T-cell (primary cell): Measurements from ENCODE around the gene SGTA. TPM values are rescaled to one million over a fixed set of nuclear protein-coding genes. Genes with fewer than 3 reads are reported as not detected.

Experiments
- ATAC-seq, 4 experiments: fragments of 200-7000 bp in 3 of 4; fragments of 150-1000 bp in 1 of 4; cut with Tn5 transposase; replicated peaks in 1 of 4; 1 replicate in 3 of 4; 2 replicates in 1 of 4; pipeline ENCODE4 v1.10.0; 2021; ENCODE audit warnings: moderate library complexity in 3 of 4, mild to moderate bottlenecking in 2 of 4, moderate number of reproducible peaks in 1 of 4
- CTCF ChIA-PET, 2 donors: fragments of 300-600 bp; sonication (Branson Sonifier 250); formaldehyde crosslinking; loops; one replicate each; lab custom pipeline; 2022; ENCODE audit warnings: antibody characterized with exemption in 2 of 2; lab: Charles Lee
- POLR2A ChIA-PET, 2 donors: fragments of 300-600 bp; sonication (Branson Sonifier 250); formaldehyde crosslinking; loops; one replicate each; lab custom pipeline; 2022; ENCODE audit warnings: antibody characterized with exemption in 2 of 2; lab: Charles Lee
- DNase-seq, 35 experiments: peaks; one replicate each; pipeline versions ENCODE4 v3.0.0 to v3.0.0-alpha.2; 2013 to 2023
- H3K27ac ChIP-seq: one replicate; pipeline ENCODE4 v1.5.1; 2013; ENCODE audit warnings: low read length
- H3K27me3 ChIP-seq, 2 experiments: replicated peaks in 1 of 2; 1 replicate in 1 of 2; 2 replicates in 1 of 2; pipeline versions ENCODE4 v1.6.1 to v1.7.0; 2013; ENCODE audit warnings: low read length in 1 of 2, mixed read lengths in 1 of 2; ENCODE audit not compliant: control insufficient read depth in 2 of 2, insufficient read depth in 2 of 2; ENCODE audit errors: extremely low read depth in 1 of 2
- H3K36me3 ChIP-seq, 2 donors: 1 replicate in 1 of 2; 2 replicates in 1 of 2; pipeline versions ENCODE4 v1.6.1 to v1.7.0; 2013; ENCODE audit warnings: low read length in 1 of 2; ENCODE audit not compliant: control insufficient read depth in 2 of 2, insufficient read depth in 1 of 2; ENCODE audit errors: extremely low read depth in 1 of 2
- H3K4me1 ChIP-seq, 2 experiments: 1 replicate in 1 of 2; 2 replicates in 1 of 2; pipeline versions ENCODE4 v1.6.1 to v1.7.0; 2013; ENCODE audit warnings: low read length in 2 of 2, mixed read lengths in 1 of 2; ENCODE audit not compliant: insufficient read depth in 2 of 2, control insufficient read depth in 1 of 2; ENCODE audit errors: extremely low read depth in 1 of 2
- H3K4me3 ChIP-seq, 2 donors: 1 replicate in 1 of 2; 2 replicates in 1 of 2; pipeline versions ENCODE4 v1.5.1 to v1.7.0; 2013; ENCODE audit warnings: mild to moderate bottlenecking in 2 of 2, low read length in 1 of 2, moderate library complexity in 1 of 2; ENCODE audit not compliant: control insufficient read depth in 1 of 2; ENCODE audit errors: extremely low read depth in 1 of 2
- H3K9me3 ChIP-seq: 2 replicates; pipeline ENCODE4 v1.7.0; 2013
- H3K27ac Mint-ChIP-seq, 2 donors: one replicate each; pipeline ENCODE4 v1.8.0; 2020 to 2021; ENCODE audit warnings: mild to moderate bottlenecking in 2 of 2, mixed read lengths in 2 of 2
- H3K27me3 Mint-ChIP-seq, 2 donors: one replicate each; pipeline ENCODE4 v1.8.0; 2021 to 2022; ENCODE audit warnings: mixed read lengths in 2 of 2
- H3K36me3 Mint-ChIP-seq: one replicate; pipeline ENCODE4 v1.8.0; 2021; ENCODE audit warnings: mixed read lengths
- H3K4me1 Mint-ChIP-seq, 3 donors: one replicate each; pipeline ENCODE4 v1.8.0; 2020 to 2022; ENCODE audit warnings: mixed read lengths in 3 of 3, mild to moderate bottlenecking in 1 of 3
- H3K4me3 Mint-ChIP-seq, 3 donors: one replicate each; pipeline ENCODE4 v1.8.0; 2020 to 2022; ENCODE audit warnings: mild to moderate bottlenecking in 3 of 3, mixed read lengths in 3 of 3, moderate library complexity in 3 of 3
- H3K9me3 Mint-ChIP-seq, 3 donors: one replicate each; pipeline ENCODE4 v1.8.0; 2020 to 2022; ENCODE audit warnings: mixed read lengths in 3 of 3
- WGBS: methylation state at CpG from one replicate; pipeline ENCODE4 v1.1.5; 2013; ENCODE audit warnings: missing lambda C conversion rate; ENCODE audit not compliant: insufficient coverage; 5-methylcytosine and 5-hydroxymethylcytosine counted together
- total RNA-seq, 35 experiments: library from RNA in 6 of 35; stranded (reverse) in 6 of 35; fragments of 120-200 nt in 1 of 35; gene quantifications; one replicate each; pipeline versions ENCODE4 v1.2.1 to v1.2.4 and lab custom pipeline; 2013 to 2026

Gene SGTA
- total RNA-seq, 5 donors from 2014 or later (not counting 1 experiment from before 2014, with no cell fraction given): 28.9 to 42.5 (median 36.7) TPM

- Histone ChIP-seq H3K27me3 (peaks cover 0 to 13% of the 10 kb centered on the region in 2 experiments), H3K36me3 (peaks cover 8 to 15% of the 10 kb centered on the region in 2 donors), H3K4me3 (no peak overlapping the region), H3K9me3 (no peaks in the 10 kb centered on the region), H3K27ac (no peak overlapping the region), H3K4me1 (peaks cover 0 to 7% of the 10 kb centered on the region in 2 experiments)
- Mint-ChIP-seq H3K9me3 (no peaks in the 10 kb centered on the region), H3K36me3 (peaks cover 4% of the 10 kb centered on the region), H3K4me1 (no peaks in the 10 kb centered on the region), H3K27me3 (no peaks in the 10 kb centered on the region), H3K4me3 (no peak overlapping the region), H3K27ac (no peak overlapping the region)
- ChIA-PET POLR2A (no interaction called here), CTCF (interaction anchor here in 1 of 2 donors (2.2 kb wide), 1 partner anchor 102 kb away, joined by 17 read pairs; no protein-coding TSS in a partner anchor)
- ATAC-seq: no peak
- DNase-seq: no peak
- WGBS: 78% methylated on average over 13 of the region's 17 CpGs
These were observed 32.1 kb downstream of the SGTA start for GRCh38 chr19:2750808-2751437.

GRCh38 chr19:2747349-2747748, 35.7 kb downstream of the SGTA start:
- 93% methylated on average over 3 of the region's 7 CpGs for WGBS

GRCh38 chr19:2744113-2744512, 39.0 kb downstream of the SGTA start:
- Mint-ChIP-seq H3K4me3 (no peak overlapping the region), H3K27me3 (peaks cover 17 to 18% of the 10 kb centered on the region in 2 donors), H3K4me1 (peaks cover 4 to 9% (median 7%) of the 10 kb centered on the region in 3 donors), H3K27ac (no peak overlapping the region), H3K36me3 (no peaks in the 10 kb centered on the region), H3K9me3 (no peaks in the 10 kb centered on the region)
- H3K9me3 ChIP-seq: no peaks in the 10 kb centered on the region
- CTCF ChIA-PET: no interaction called here
- no peak overlapping the region for H3K4me3 ChIP-seq
- ATAC-seq: no peak
- no peaks in the 10 kb centered on the region for H3K36me3 ChIP-seq
- WGBS: 43% methylated on average over 1 of the region's 4 CpGs
- H3K27ac ChIP-seq: no peak overlapping the region
- peaks cover 0 to 14% of the 10 kb centered on the region in 2 experiments for H3K4me1 ChIP-seq
- DNase-seq: no peak
- H3K27me3 ChIP-seq: peaks cover 0 to 21% of the 10 kb centered on the region in 2 experiments
- POLR2A ChIA-PET: interaction anchor here in 1 of 2 donors (1.3 kb wide), 1 partner anchor 31 kb away, joined by 15 read pairs; no protein-coding TSS in a partner anchor

More at GRCh38 chr19:2747349-2747748, 35.7 kb downstream of the SGTA start:
- Histone ChIP-seq H3K27me3 (peaks cover 0 to 13% of the 10 kb centered on the region in 2 experiments), H3K27ac (no peak overlapping the region), H3K9me3 (no peaks in the 10 kb centered on the region), H3K4me3 (no peak overlapping the region), H3K36me3 (no peaks in the 10 kb centered on the region), H3K4me1 (peaks cover 0 to 7% of the 10 kb centered on the region in 2 experiments)
- POLR2A ChIA-PET: no interaction called here
- CTCF ChIA-PET: no interaction called here
- no peak overlapping the region for H3K27ac Mint-ChIP-seq
- H3K27me3 Mint-ChIP-seq: peaks cover 13% of the 10 kb centered on the region in 2 donors
- no peak overlapping the region for H3K4me3 Mint-ChIP-seq
- H3K4me1 Mint-ChIP-seq: no peaks in the 10 kb centered on the region
- ATAC-seq (no peak), DNase-seq (no peak)
- no peaks in the 10 kb centered on the region for H3K36me3 Mint-ChIP-seq
- no peaks in the 10 kb centered on the region for H3K9me3 Mint-ChIP-seq

- Histone ChIP-seq H3K27ac (no peak overlapping the region), H3K27me3 (peaks cover 0 to 15% of the 10 kb centered on the region in 2 experiments), H3K9me3 (no peaks in the 10 kb centered on the region), H3K36me3 (no peaks in the 10 kb centered on the region), H3K4me3 (no peak overlapping the region), H3K4me1 (peaks cover 0 to 21% of the 10 kb centered on the region in 2 experiments)
- 88% methylated on average over 5 of the region's 8 CpGs for WGBS
- Mint-ChIP-seq H3K4me1 (peaks cover 13 to 15% (median 14%) of the 10 kb centered on the region in 3 donors), H3K9me3 (no peaks in the 10 kb centered on the region), H3K27me3 (peaks cover 17 to 18% of the 10 kb centered on the region in 2 donors), H3K27ac (no peak overlapping the region), H3K4me3 (no peak overlapping the region), H3K36me3 (no peaks in the 10 kb centered on the region)
- DNase-seq (no peak), ATAC-seq (no peak)
- POLR2A ChIA-PET: no interaction called here
- CTCF ChIA-PET: no interaction called here
These were observed 40.0 kb downstream of the SGTA start for GRCh38 chr19:2743099-2743498.

GRCh38 chr19:2740314-2740656, 42.8 kb downstream of the SGTA start:
- WGBS: 50% methylated on average over 2 of the region's 13 CpGs
- ChIA-PET CTCF (no interaction called here), POLR2A (no interaction called here)
- Histone ChIP-seq H3K27me3 (peaks cover 0 to 9% of the 10 kb centered on the region in 2 experiments), H3K9me3 (no peaks in the 10 kb centered on the region), H3K27ac (no peak overlapping the region), H3K4me3 (no peak overlapping the region), H3K36me3 (peaks cover 7 to 16% of the 10 kb centered on the region in 2 donors), H3K4me1 (peaks cover 0 to 22% of the 10 kb centered on the region in 2 experiments)
- Mint-ChIP-seq H3K27ac (no peak overlapping the region), H3K27me3 (peaks cover 13 to 15% of the 10 kb centered on the region in 2 donors), H3K36me3 (peaks cover 15% of the 10 kb centered on the region), H3K4me3 (peak overlapping the region; percentile 79 to 86 (median 84)), H3K4me1 (peaks cover 16 to 23% (median 19%) of the 10 kb centered on the region in 3 donors), H3K9me3 (no peaks in the 10 kb centered on the region)
- ATAC-seq: peak in 1 of 4 experiments; percentile 9
- DNase-seq: no peak

- ChIA-PET POLR2A (interaction anchor here in 1 of 2 donors (1.0 kb wide), 1 partner anchor 264 kb away, joined by 3 read pairs; the partner anchor contains the start of gene GADD45B), CTCF (no interaction called here)
- ATAC-seq: peak; percentile 100
- Mint-ChIP-seq H3K4me1 (peaks cover 18 to 24% (median 19%) of the 10 kb centered on the region in 3 donors), H3K27me3 (peaks cover 13 to 15% of the 10 kb centered on the region in 2 donors), H3K9me3 (no peaks in the 10 kb centered on the region), H3K27ac (peak within 1 kb of the TSS in 1 of 2 donors; percentile 39), H3K36me3 (peaks cover 16% of the 10 kb centered on the region), H3K4me3 (peak within 1 kb of the TSS; percentile 79 to 86 (median 84))
- peak; percentile 95 to 99 (median 98) for DNase-seq
- Histone ChIP-seq H3K4me3 (peak within 1 kb of the TSS; percentile 68 to 88), H3K27ac (peak within 1 kb of the TSS; percentile 38), H3K9me3 (no peaks in the 10 kb centered on the region), H3K4me1 (peaks cover 0 to 22% of the 10 kb centered on the region in 2 experiments), H3K27me3 (peaks cover 0 to 9% of the 10 kb centered on the region in 2 experiments), H3K36me3 (peaks cover 12 to 21% of the 10 kb centered on the region in 2 donors)
- 0% methylated on average over 51 of the region's 64 CpGs for WGBS
These were observed 43.3 kb downstream of the SGTA start, which contains the start of gene SLC39A3 for GRCh38 chr19:2739602-2740313. Gene SLC39A3 (minus strand): TSS chr19:2740017. CDS start chr19:2737257, 2,760 bp downstream.
